B cell (primary cell): ENCODE results near the gene KPNA2. TPM values are rescaled to one million over a fixed set of nuclear protein-coding genes. Genes with fewer than 3 reads are reported as not detected.
"Not testable (repeated sequence)": the region's sequence is repeated elsewhere in the genome, so short reads cannot be mapped to it uniquely, and the experiment has no call there.

ENCODE experiments used
- ATAC-seq: fragments of 200-7000 bp; cut with Tn5 transposase; one replicate; pipeline ENCODE4 v1.10.0; 2021; ENCODE audit warnings: low read depth, mild to moderate bottlenecking, moderate number of reproducible peaks, moderate library complexity
- CTCF ChIA-PET: fragments of 350-600 bp; sonication (Branson Sonifier 250); formaldehyde crosslinking; loops from one replicate; lab custom pipeline; 2021; ENCODE audit warnings: antibody characterized with exemption, inconsistent platforms; lab: Charles Lee
- POLR2A ChIA-PET: fragments of 350-600 bp; sonication (Branson Sonifier 250); formaldehyde crosslinking; loops from one replicate; lab custom pipeline; 2021; ENCODE audit warnings: antibody characterized with exemption; lab: Charles Lee
- DNase-seq: peaks from one replicate; pipeline ENCODE4 v3.0.0; 2013
- H2AFZ ChIP-seq: 2 replicates; pipeline ENCODE4 v1.6.1; 2012; ENCODE audit warnings: mild to moderate bottlenecking, low read depth, low read length; ENCODE audit not compliant: insufficient read depth, poor library complexity, severe bottlenecking
- H3K27ac ChIP-seq, 2 donors: 1 replicate in 1 of 2; 2 replicates in 1 of 2; pipeline ENCODE4 v1.5.1; 2012 to 2013; ENCODE audit warnings: low read length in 2 of 2, mild to moderate bottlenecking in 2 of 2, moderate library complexity in 1 of 2
- H3K27me3 ChIP-seq, 4 experiments: fragments of 200-600 bp in 1 of 4; sonication (generic) in 1 of 4; replicated peaks in 1 of 4; 1 replicate in 2 of 4; 2 replicates in 2 of 4; pipeline versions ENCODE4 v1.6.1 to v1.7.0; 2013 to 2016; ENCODE audit warnings: low read length in 3 of 4, mild to moderate bottlenecking in 2 of 4, mixed read lengths in 1 of 4, moderate library complexity in 1 of 4; ENCODE audit not compliant: insufficient read depth in 4 of 4, control insufficient read depth in 3 of 4; ENCODE audit errors: control extremely low read depth in 1 of 4
- H3K36me3 ChIP-seq, 2 experiments: replicated peaks in 1 of 2; 1 replicate in 1 of 2; 2 replicates in 1 of 2; pipeline versions ENCODE4 v1.6.1 to v1.7.1; 2013; ENCODE audit warnings: low read length in 1 of 2; ENCODE audit not compliant: insufficient read depth in 2 of 2, control insufficient read depth in 1 of 2; ENCODE audit errors: control extremely low read depth in 1 of 2, extremely low read depth in 1 of 2
- H3K4me1 ChIP-seq, 2 donors: fragments of 200-600 bp in 1 of 2; sonication (generic) in 1 of 2; 1 replicate in 1 of 2; 2 replicates in 1 of 2; pipeline versions ENCODE4 v1.5.1 to v1.6.1; 2013 to 2017; ENCODE audit warnings: low read length in 2 of 2; ENCODE audit not compliant: control insufficient read depth in 2 of 2, insufficient read depth in 2 of 2
- H3K4me2 ChIP-seq: replicated peaks from 2 replicates; pipeline ENCODE3; 2012; ENCODE audit warnings: mild to moderate bottlenecking, low read depth, low read length; ENCODE audit not compliant: poor library complexity, severe bottlenecking
- H3K4me3 ChIP-seq, 5 experiments: fragments of 200-600 bp in 1 of 5; sonication (generic) in 1 of 5; 1 replicate in 3 of 5; 2 replicates in 2 of 5; pipeline versions ENCODE4 v1.5.1 to v1.7.0; 2011 to 2016; ENCODE audit warnings: low read length in 4 of 5, mild to moderate bottlenecking in 4 of 5, low read depth in 2 of 5, control low read depth in 1 of 5, moderate library complexity in 1 of 5; ENCODE audit not compliant: insufficient read depth in 1 of 5; ENCODE audit errors: control extremely low read depth in 1 of 5, extremely low read depth in 1 of 5
- H3K79me2 ChIP-seq: fragments of 200-600 bp; sonication (generic); one replicate; pipeline ENCODE4 v1.6.0; 2016; ENCODE audit warnings: low read length; ENCODE audit not compliant: control insufficient read depth, insufficient read depth
- H3K9ac ChIP-seq: fragments of 200-600 bp; sonication (generic); 2 replicates; pipeline ENCODE4 v1.6.1; 2017; ENCODE audit warnings: mild to moderate bottlenecking, low read length, moderate library complexity
- H3K9me3 ChIP-seq, 3 donors: one replicate each; pipeline versions ENCODE4 v1.6.1 to v1.7.1; 2013; ENCODE audit warnings: low read length in 2 of 3; ENCODE audit not compliant: control insufficient read depth in 2 of 3, insufficient read depth in 1 of 3; ENCODE audit errors: control extremely low read depth in 1 of 3
- H4K20me1 ChIP-seq: 2 replicates; pipeline ENCODE4 v1.6.0; 2012; ENCODE audit warnings: mild to moderate bottlenecking, low read length; ENCODE audit not compliant: insufficient read depth, control insufficient read depth, poor library complexity, severe bottlenecking
- H3K27ac Mint-ChIP-seq: one replicate; pipeline ENCODE4 v1.8.0; 2021; ENCODE audit warnings: mixed read lengths
- H3K27me3 Mint-ChIP-seq: one replicate; pipeline ENCODE4 v1.8.0; 2021; ENCODE audit warnings: mixed read lengths
- H3K4me1 Mint-ChIP-seq: one replicate; pipeline ENCODE4 v1.8.0; 2021; ENCODE audit warnings: mixed read lengths
- H3K4me3 Mint-ChIP-seq: one replicate; pipeline ENCODE4 v1.8.0; 2021; ENCODE audit warnings: mixed read lengths
- H3K9me3 Mint-ChIP-seq: one replicate; pipeline ENCODE4 v1.8.0; 2022; ENCODE audit warnings: mixed read lengths; ENCODE audit not compliant: insufficient read depth
- EZH2 ChIP-seq: IDR thresholded peaks from 2 replicates; pipeline ENCODE4 v1.6.1; 2012; ENCODE audit warnings: borderline replicate concordance, low read depth, mild to moderate bottlenecking, moderate library complexity, low read length; ENCODE audit not compliant: insufficient read depth, poor library complexity, severe bottlenecking
- WGBS: methylation state at CpG from one replicate; pipeline ENCODE4 v1.1.5; 2013; ENCODE audit warnings: missing lambda C conversion rate; ENCODE audit not compliant: insufficient coverage; 5-methylcytosine and 5-hydroxymethylcytosine counted together
- intact Hi-C: fragments of 100-400 bp; cut with micrococcal nuclease; formaldehyde crosslinking; loops from one replicate; pipeline ENCODE4 v1.10.0; 2022
- polyA plus RNA-seq: library from polyadenylated mRNA; depleted of rRNA; stranded (reverse); fragments of >200 nt; gene quantifications from 2 replicates; pipeline ENCODE4 v1.2.3, GENCODE V29; 2012
- total RNA-seq, 2 donors: library from RNA; stranded (reverse); fragments of 120-200 nt in 1 of 2; gene quantifications; 1 replicate in 1 of 2; 2 replicates in 1 of 2; pipeline versions ENCODE4 v1.2.3 to v1.2.4, GENCODE V29; 2013 to 2022
- TF ChIP-seq, protein P1 (sequence below): fragments of 200-600 bp; IDR thresholded peaks from one replicate; pipeline ENCODE4 v1.8.0; 2022; ENCODE audit warnings: antibody characterized with exemption, mild to moderate bottlenecking

The KPNA2 gene
- total and polyA plus RNA-seq, 2 donors (not counting 1 experiment from before 2014, with no cell fraction given) = 20.0 to 25.2 TPM

DNA sequence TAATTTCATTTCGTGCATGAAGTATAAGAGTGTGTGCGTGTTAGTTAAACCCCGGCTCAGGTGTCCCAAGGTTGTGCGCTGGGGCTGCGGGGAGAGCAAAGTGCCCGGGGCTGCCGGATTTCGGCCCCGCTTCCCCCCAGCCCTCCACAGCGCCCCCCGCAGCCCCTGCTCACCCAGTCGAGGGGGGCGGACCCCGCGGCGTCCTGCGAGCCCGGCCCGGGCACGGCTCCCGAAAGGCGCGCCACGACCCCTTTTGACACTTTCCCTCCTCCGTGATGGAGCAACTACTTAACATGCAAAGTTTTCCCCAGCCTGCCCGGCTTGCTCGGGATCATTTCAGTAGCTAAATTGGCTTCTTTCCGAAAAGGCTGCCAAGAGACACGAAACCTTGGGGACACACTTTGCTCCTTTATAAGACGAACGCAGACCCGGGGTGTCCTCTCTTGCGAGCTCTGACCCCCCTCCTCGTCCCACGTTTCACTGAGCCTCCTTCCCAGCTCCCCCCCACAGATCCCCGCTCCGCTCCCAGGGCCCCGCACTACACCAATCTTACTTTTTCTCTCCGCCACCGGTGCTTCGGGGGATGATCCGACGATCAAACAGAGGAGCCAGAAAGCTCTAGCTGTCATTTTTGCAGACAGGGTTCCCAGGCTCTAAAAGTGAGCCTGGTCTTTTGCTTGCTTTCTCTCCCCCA, 39.8 kb upstream of the KPNA2 start:
- H3K27me3 Mint-ChIP-seq = peaks cover 20% of the 10 kb centered on the region
- ATAC-seq = peak; percentile 8
- H2AFZ ChIP-seq = peak overlapping the region; percentile 73
- WGBS = 2% methylated on average over 34 of the region's 43 CpGs
- H3K9me3 ChIP-seq = peaks cover 0 to 3% (median 0%) of the 10 kb centered on the region in 3 donors
- H3K36me3 ChIP-seq = no peaks in the 10 kb centered on the region
- ChIA-PET POLR2A (interaction anchor here (0.6 kb wide), 2 partner anchors 178 to 442 kb away, joined by 6 to 9 read pairs; no protein-coding TSS in a partner anchor), CTCF (interaction anchor here (0.9 to 1.5 kb wide), 4 partner anchors 9 to 462 kb away, joined by 3 to 5 read pairs (median 3); partner anchors contain the start of gene WIPI1)
- no peak overlapping the region for H3K27ac Mint-ChIP-seq
- peaks cover 0 to 21% (median 8%) of the 10 kb centered on the region in 4 experiments for H3K27me3 ChIP-seq
- H3K9ac ChIP-seq = peak overlapping the region; percentile 62
- H3K4me3 Mint-ChIP-seq = peak overlapping the region; percentile 78
- DNase-seq = peak; percentile 49
- no peak overlapping the region for H3K27ac ChIP-seq
- H3K4me1 Mint-ChIP-seq = peaks cover 33% of the 10 kb centered on the region
- H3K4me3 ChIP-seq = peak overlapping the region; percentile 34 to 64 (median 55)
- no peaks in the 10 kb centered on the region for H4K20me1 ChIP-seq
- H3K79me2 ChIP-seq = no peaks in the 10 kb centered on the region
- intact Hi-C loops = no loop called here
- H3K4me1 ChIP-seq = peaks cover 30 to 34% of the 10 kb centered on the region in 2 donors
- H3K9me3 Mint-ChIP-seq = no peaks in the 10 kb centered on the region
- H3K4me2 ChIP-seq = peak overlapping the region; percentile 88
- no peak for TF ChIP-seq EZH2
- TF ChIP-seq, protein P1, sequence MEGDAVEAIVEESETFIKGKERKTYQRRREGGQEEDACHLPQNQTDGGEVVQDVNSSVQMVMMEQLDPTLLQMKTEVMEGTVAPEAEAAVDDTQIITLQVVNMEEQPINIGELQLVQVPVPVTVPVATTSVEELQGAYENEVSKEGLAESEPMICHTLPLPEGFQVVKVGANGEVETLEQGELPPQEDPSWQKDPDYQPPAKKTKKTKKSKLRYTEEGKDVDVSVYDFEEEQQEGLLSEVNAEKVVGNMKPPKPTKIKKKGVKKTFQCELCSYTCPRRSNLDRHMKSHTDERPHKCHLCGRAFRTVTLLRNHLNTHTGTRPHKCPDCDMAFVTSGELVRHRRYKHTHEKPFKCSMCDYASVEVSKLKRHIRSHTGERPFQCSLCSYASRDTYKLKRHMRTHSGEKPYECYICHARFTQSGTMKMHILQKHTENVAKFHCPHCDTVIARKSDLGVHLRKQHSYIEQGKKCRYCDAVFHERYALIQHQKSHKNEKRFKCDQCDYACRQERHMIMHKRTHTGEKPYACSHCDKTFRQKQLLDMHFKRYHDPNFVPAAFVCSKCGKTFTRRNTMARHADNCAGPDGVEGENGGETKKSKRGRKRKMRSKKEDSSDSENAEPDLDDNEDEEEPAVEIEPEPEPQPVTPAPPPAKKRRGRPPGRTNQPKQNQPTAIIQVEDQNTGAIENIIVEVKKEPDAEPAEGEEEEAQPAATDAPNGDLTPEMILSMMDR = no peak

DNA sequence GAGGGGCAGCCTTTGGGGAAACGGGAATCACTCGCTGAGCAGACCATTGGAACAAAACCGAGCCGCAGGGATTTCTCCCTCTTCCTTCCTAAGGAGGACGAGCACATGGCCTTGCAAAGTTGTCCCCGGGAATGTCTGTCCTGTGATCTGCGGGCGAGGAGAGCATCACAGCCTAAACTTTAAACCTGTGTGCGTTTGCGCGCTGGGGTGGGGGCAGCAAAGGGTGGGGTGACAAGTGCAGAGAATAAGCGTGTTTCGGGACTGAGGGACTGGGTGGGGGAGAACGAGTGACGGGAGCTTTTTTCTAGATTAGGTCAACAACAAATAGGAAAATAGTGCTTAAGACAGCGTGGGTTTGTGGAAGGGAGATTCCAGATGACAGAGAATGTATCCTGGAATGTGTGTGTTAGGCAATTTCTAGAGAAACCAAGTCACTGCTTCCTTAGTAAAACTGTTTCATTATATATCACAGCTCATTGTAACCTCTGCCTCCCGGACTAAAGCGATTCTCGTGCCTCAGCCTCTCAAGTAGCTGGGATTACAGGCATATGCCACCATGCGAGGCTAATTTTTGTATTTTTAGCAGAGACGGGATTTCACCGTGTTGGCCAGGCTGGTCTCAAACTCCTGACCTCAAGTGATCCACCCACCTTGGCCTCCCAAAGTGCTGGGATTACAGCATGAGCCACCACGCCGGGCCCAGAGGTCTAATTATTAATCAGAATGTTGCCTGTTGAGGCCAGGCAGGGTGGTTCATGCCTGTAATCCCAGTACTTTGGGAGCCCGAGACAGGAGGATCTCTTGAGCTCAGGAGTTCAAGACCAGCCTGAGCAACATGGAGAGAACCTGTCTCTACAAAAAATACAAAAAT, 39.0 kb upstream of the KPNA2 start, which contains the start of gene C17orf58:
C17orf58 (minus strand) TSS at position 169 of the 871 bp plus-strand sequence. CDS start 271 bp downstream, outside the sequence.
- CTCF ChIA-PET = interaction anchor here (0.9 to 1.5 kb wide), 2 partner anchors 10 to 22 kb away, joined by 3 to 5 read pairs; no protein-coding TSS in a partner anchor
- H3K27ac Mint-ChIP-seq, H3K9me3 ChIP-seq, H4K20me1 ChIP-seq, H3K36me3 ChIP-seq, ATAC-seq, intact Hi-C loops, H3K27ac ChIP-seq, H3K9me3 Mint-ChIP-seq, H3K79me2 ChIP-seq: not testable (repeated sequence)
- H3K27me3 ChIP-seq = peaks cover 0 to 21% (median 8%) of the 10 kb centered on the region in 4 experiments
- peak within 1 kb of the TSS; percentile 34 to 64 (median 55) for H3K4me3 ChIP-seq
- Mint-ChIP-seq H3K27me3 (peaks cover 20% of the 10 kb centered on the region), H3K4me1 (peaks cover 33% of the 10 kb centered on the region), H3K4me3 (peak within 1 kb of the TSS; percentile 78)
- peak within 1 kb of the TSS; percentile 62 for H3K9ac ChIP-seq
- peaks cover 30 to 34% of the 10 kb centered on the region in 2 donors for H3K4me1 ChIP-seq
- POLR2A ChIA-PET = interaction anchor here (0.6 kb wide), 1 partner anchor 179 kb away, joined by 9 read pairs; no protein-coding TSS in a partner anchor
- WGBS = 28% methylated on average over 16 of the region's 25 CpGs
- H3K4me2 ChIP-seq = peak within 1 kb of the TSS; percentile 88
- peak; percentile 17 for DNase-seq
- H2AFZ ChIP-seq = peak within 1 kb of the TSS; percentile 73
